DOHH2 (cell line): Measurements from ENCODE around the gene AUH.

Experiments
- CTCF ChIP-seq: fragments of 200-600 bp; sonication (generic); IDR thresholded peaks from one replicate; pipeline ENCODE4 v1.5.1; 2014; ENCODE audit warnings: antibody characterized with exemption, mild to moderate bottlenecking, low read depth, low read length; ENCODE audit not compliant: poor library complexity, severe bottlenecking
- EZH2phosphoT487 ChIP-seq: fragments of 200-600 bp; sonication (generic); IDR thresholded peaks from 2 replicates; pipeline ENCODE4 v1.6.1; 2017; ENCODE audit warnings: borderline replicate concordance, mild to moderate bottlenecking, antibody characterized with exemption, low read length, moderate library complexity, mixed read lengths

- TF ChIP-seq CTCF (no peak), EZH2phosphoT487 (no peak)
Measured at GRCh38 chr9:91341749-91342148, 20.0 kb downstream of the AUH start.
